Gastroesophageal sphincter (tissue), 3 donors: Measurements from ENCODE around the gene TTC13.

Experiments
- EP300 ChIP-seq: sonication (generic); formaldehyde crosslinking; IDR thresholded peaks from one replicate; pipeline ENCODE4 v1.6.1; 2017; ENCODE audit warnings: antibody characterized with exemption, mild to moderate bottlenecking
- POLR2A ChIP-seq, 2 donors: fragments of 450-650 bp; IDR thresholded peaks; one replicate each; pipeline ENCODE4 v1.6.1; 2017; ENCODE audit warnings: antibody characterized with exemption in 2 of 2, mild to moderate bottlenecking in 2 of 2, moderate library complexity in 1 of 2
- TF ChIP-seq, protein P1 (sequence below), 4 experiments: fragments of 200-600 bp in 2 of 4; fragments of 450-650 bp in 2 of 4; sonication (generic) in 1 of 4; IDR thresholded peaks; one replicate each; pipeline ENCODE4 v1.5.1; 2017 to 2019; ENCODE audit warnings: antibody characterized with exemption in 4 of 4, mild to moderate bottlenecking in 2 of 4, moderate library complexity in 2 of 4

- TF ChIP-seq, protein P1, sequence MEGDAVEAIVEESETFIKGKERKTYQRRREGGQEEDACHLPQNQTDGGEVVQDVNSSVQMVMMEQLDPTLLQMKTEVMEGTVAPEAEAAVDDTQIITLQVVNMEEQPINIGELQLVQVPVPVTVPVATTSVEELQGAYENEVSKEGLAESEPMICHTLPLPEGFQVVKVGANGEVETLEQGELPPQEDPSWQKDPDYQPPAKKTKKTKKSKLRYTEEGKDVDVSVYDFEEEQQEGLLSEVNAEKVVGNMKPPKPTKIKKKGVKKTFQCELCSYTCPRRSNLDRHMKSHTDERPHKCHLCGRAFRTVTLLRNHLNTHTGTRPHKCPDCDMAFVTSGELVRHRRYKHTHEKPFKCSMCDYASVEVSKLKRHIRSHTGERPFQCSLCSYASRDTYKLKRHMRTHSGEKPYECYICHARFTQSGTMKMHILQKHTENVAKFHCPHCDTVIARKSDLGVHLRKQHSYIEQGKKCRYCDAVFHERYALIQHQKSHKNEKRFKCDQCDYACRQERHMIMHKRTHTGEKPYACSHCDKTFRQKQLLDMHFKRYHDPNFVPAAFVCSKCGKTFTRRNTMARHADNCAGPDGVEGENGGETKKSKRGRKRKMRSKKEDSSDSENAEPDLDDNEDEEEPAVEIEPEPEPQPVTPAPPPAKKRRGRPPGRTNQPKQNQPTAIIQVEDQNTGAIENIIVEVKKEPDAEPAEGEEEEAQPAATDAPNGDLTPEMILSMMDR (IDR thresholded peaks at IDR 0.05): no peak
- TF ChIP-seq POLR2A (IDR thresholded peaks at IDR 0.05): no peak
- TF ChIP-seq EP300: no peak
These were observed 84.0 kb downstream of the TTC13 start for GRCh38 chr1:230894664-230895063.
